MM.1S (cell line): ENCODE data around the gene STN1.

Source experiments
- DNase-seq: peaks from one replicate; pipeline ENCODE4 v3.0.0-alpha.2; 2015
- H2AFZ ChIP-seq: fragments of 300-600 bp; sonication (generic); 2 replicates; pipeline ENCODE4 v1.6.0; 2016; ENCODE audit warnings: antibody characterized with exemption, low read length
- H3F3A ChIP-seq: fragments of 300-600 bp; sonication (generic); 2 replicates; pipeline ENCODE4 v1.6.1; 2016; ENCODE audit warnings: mild to moderate bottlenecking, antibody characterized with exemption, low read length, moderate library complexity, mixed read lengths; ENCODE audit not compliant: insufficient read depth
- H3K27ac ChIP-seq: fragments of 300-600 bp; sonication (generic); 2 replicates; pipeline ENCODE4 v1.5.1; 2016; ENCODE audit warnings: mild to moderate bottlenecking, low read length
- H3K27me3 ChIP-seq: fragments of 300-600 bp; sonication (generic); replicated peaks from 2 replicates; pipeline ENCODE4 v1.6.0; 2016; ENCODE audit warnings: low read length; ENCODE audit not compliant: insufficient read depth
- H3K36me3 ChIP-seq: fragments of 300-600 bp; sonication (generic); replicated peaks from 2 replicates; pipeline ENCODE4 v1.6.1; 2016; ENCODE audit warnings: mild to moderate bottlenecking, low read length, mixed read lengths; ENCODE audit not compliant: insufficient read depth
- H3K4me1 ChIP-seq: fragments of 300-600 bp; sonication (generic); 2 replicates; pipeline ENCODE4 v1.6.1; 2016; ENCODE audit warnings: low read length, mixed read lengths
- H3K4me2 ChIP-seq: fragments of 300-600 bp; sonication (generic); 2 replicates; pipeline ENCODE4 v1.6.0; 2016; ENCODE audit warnings: low read depth, low read length
- H3K4me3 ChIP-seq: fragments of 300-600 bp; sonication (generic); 2 replicates; pipeline ENCODE4 v1.5.1; 2016; ENCODE audit warnings: low read length, mixed read lengths
- H3K79me2 ChIP-seq: fragments of 300-600 bp; sonication (generic); 2 replicates; pipeline ENCODE4 v1.6.1; 2016; ENCODE audit warnings: mixed run types, low read length, mixed read lengths
- H3K9ac ChIP-seq: fragments of 300-600 bp; sonication (generic); 2 replicates; pipeline ENCODE4 v1.6.1; 2016; ENCODE audit warnings: low read length, mixed read lengths
- H3K9me2 ChIP-seq: fragments of 300-600 bp; sonication (generic); replicated peaks from 2 replicates; pipeline ENCODE4 v1.6.1; 2016; ENCODE audit warnings: mild to moderate bottlenecking, low read length, mixed read lengths; ENCODE audit not compliant: insufficient read depth
- H3K9me3 ChIP-seq: fragments of 300-600 bp; sonication (generic); replicated peaks from 2 replicates; pipeline ENCODE4 v1.6.1; 2016; ENCODE audit warnings: mild to moderate bottlenecking, low read length, mixed read lengths; ENCODE audit not compliant: insufficient read depth
- H4K20me1 ChIP-seq: fragments of 300-600 bp; sonication (generic); 2 replicates; pipeline ENCODE4 v1.6.1; 2016; ENCODE audit warnings: mild to moderate bottlenecking, low read length, moderate library complexity, mixed read lengths; ENCODE audit not compliant: insufficient read depth
- EZH2 ChIP-seq: fragments of 300-600 bp; sonication (generic); optimal IDR thresholded peaks from 2 replicates; pipeline ENCODE3; 2017; ENCODE audit warnings: low read depth, mild to moderate bottlenecking, antibody characterized with exemption, low read length, mixed read lengths

STN1 gene

GRCh38 chr10:103832806-103833205, 85.2 kb downstream of the STN1 start:
- no peaks in the 10 kb centered on the region for H3K9me2 ChIP-seq
- no peak overlapping the region for H3K9ac ChIP-seq
- H3K9me3 ChIP-seq: no peaks in the 10 kb centered on the region
- no peaks in the 10 kb centered on the region for H4K20me1 ChIP-seq
- H3K27me3 ChIP-seq: no peaks in the 10 kb centered on the region
- no peak overlapping the region for H2AFZ ChIP-seq
- H3K79me2 ChIP-seq: no peaks in the 10 kb centered on the region
- no peak overlapping the region for H3K4me3 ChIP-seq
- H3K27ac ChIP-seq: no peak overlapping the region
- no peaks in the 10 kb centered on the region for H3F3A ChIP-seq
- no peak for DNase-seq
- no peaks in the 10 kb centered on the region for H3K4me1 ChIP-seq
- no peak for TF ChIP-seq EZH2
- H3K36me3 ChIP-seq: no peaks in the 10 kb centered on the region
- no peak overlapping the region for H3K4me2 ChIP-seq
